Measurements from ENCODE around the gene AGBL1.

Gene AGBL1

DNA sequence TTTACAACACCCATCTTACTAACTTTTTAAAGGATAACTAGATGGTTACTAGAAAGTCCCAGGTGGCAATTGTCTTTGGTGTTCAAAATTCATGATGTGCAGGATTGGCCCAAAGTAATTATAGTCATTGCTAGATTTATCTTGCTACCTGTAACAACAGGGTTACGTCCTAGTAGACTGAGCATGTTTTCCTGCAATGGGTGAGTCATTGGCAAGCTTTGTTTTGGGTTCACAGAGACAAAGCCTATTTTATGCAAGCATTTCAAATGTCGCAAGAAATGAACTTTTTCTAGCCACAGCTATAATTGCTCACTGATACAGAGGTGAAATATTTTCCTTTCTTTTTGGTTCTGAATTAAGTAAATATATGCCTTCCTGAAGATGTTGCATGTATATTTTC lies 267.6 kb downstream of the AGBL1 start:
- TF ChIP-seq CTCF (IDR thresholded peaks at IDR 0.05; ENCODE audit: extremely low read depth, missing control alignments) = no peak
- DNase-seq (ENCODE audit: low spot score) = no peak

- no peak for TF ChIP-seq CTCF (IDR thresholded peaks at IDR 0.05; ENCODE audit: extremely low read depth, missing control alignments)
- no peak for DNase-seq (ENCODE audit: low spot score)
These were observed 269.9 kb downstream of the AGBL1 start for GRCh38 chr15:86349565-86349964.

GRCh38 chr15:86353213-86353612 lies 273.5 kb downstream of the AGBL1 start:
- no peak for TF ChIP-seq CTCF (IDR thresholded peaks at IDR 0.05; ENCODE audit: extremely low read depth, missing control alignments)
- DNase-seq (ENCODE audit: low spot score) = no peak

GRCh38 chr15:86355361-86355760 lies 275.7 kb downstream of the AGBL1 start:
- TF ChIP-seq CTCF (IDR thresholded peaks at IDR 0.05; ENCODE audit: extremely low read depth, missing control alignments) = no peak
- no peak for DNase-seq (ENCODE audit: low spot score)

GRCh38 chr15:86355801-86356200 lies 276.1 kb downstream of the AGBL1 start:
- DNase-seq (ENCODE audit: low spot score) = no peak
- TF ChIP-seq CTCF (IDR thresholded peaks at IDR 0.05; ENCODE audit: extremely low read depth, missing control alignments) = no peak

DNA sequence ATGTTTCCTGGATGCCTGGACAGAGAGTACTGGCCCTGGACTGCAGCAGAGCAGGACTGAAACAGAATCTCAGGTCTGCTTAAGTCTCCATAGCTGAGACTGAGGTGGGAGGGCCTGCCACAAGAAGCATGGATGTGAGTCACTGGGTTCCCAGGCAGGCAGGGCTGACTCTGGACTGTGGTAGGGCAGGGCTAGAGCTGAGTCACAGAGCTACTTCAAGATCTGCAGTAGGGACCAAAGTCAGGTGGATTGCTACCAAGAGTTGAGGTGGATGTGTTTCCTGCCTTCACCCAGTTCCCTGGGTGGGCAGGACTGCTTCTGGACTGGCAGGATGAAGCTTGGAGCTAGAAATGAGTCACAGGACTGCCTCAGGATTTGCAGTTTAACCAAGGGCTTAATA lies 282.9 kb downstream of the AGBL1 start:
- no peak for DNase-seq (ENCODE audit: low spot score)
- TF ChIP-seq CTCF (IDR thresholded peaks at IDR 0.05; ENCODE audit: extremely low read depth, missing control alignments) = no peak

DNA sequence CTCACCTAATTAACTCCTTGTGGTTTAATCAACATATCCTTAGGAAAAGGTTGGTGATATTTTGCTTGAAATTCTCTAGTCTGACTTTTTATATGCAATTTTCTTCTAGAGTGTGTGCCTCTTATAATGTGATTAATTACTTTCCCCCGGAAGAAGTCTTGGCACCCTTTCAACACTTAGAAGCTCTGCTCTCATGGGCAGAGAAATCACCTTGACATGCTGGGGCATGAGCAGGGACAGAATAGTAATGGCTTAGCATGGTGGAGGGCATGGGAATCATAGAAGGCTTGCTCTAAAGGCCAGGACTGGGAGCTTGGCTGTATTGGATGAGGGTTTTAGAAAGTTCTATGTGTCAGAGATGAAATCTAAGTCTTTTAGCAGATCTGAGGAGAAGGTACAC lies 293.5 kb downstream of the AGBL1 start:
- no peak for TF ChIP-seq CTCF (IDR thresholded peaks at IDR 0.05; ENCODE audit: extremely low read depth, missing control alignments)
- no peak for DNase-seq (ENCODE audit: low spot score)

Data from GM20000 (cell line).